Anterior cingulate cortex (tissue), 58 donors: ENCODE data around the gene TMEM121B.
"Not testable (repeated sequence)": the region's sequence is repeated elsewhere in the genome, so short reads cannot be mapped to it uniquely, and the experiment has no call there.

Experiments
- DNase-seq, 58 donors: peaks; one replicate each; lab custom pipeline; 2025; lab: John Stamatoyannopoulos, UW

TMEM121B gene

GRCh38 chr22:17121233-17122195 lies at the start of gene TMEM121B:
Gene TMEM121B, minus strand, starts transcription at chr22:17121360. Its CDS starts 233 bp downstream, at chr22:17121127.
- peak in 55 of 58 donors; percentile 26 to 87 (median 61) for DNase-seq

- DNase-seq, result peak in 40 of 58 donors; percentile 2 to 73 (median 27)
Observed at GRCh38 chr22:17167486-17167885, 46.3 kb upstream of the TMEM121B start.

- no peak for DNase-seq
Observed at GRCh38 chr22:17164392-17165024, 43.3 kb upstream of the TMEM121B start.

- no peak for DNase-seq
Observed at GRCh38 chr22:17162731-17163130, 41.6 kb upstream of the TMEM121B start.

- DNase-seq, result no peak
Observed at GRCh38 chr22:17161991-17162390, 40.8 kb upstream of the TMEM121B start.

GRCh38 chr22:17159504-17159951 lies 38.4 kb upstream of the TMEM121B start:
- DNase-seq, result peak in 42 of 58 donors; percentile 29 to 83 (median 63)

GRCh38 chr22:17158568-17159503 lies 37.7 kb upstream of the TMEM121B start, which contains the start of gene HDHD5:
Gene HDHD5, minus strand, starts transcription at chr22:17159277. Its CDS starts 26 bp downstream, at chr22:17159251.
- peak; percentile 28 to 95 (median 84) for DNase-seq

- DNase-seq, result no peak
Observed at GRCh38 chr22:17158176-17158567, 37.0 kb upstream of the TMEM121B start.

- no peak for DNase-seq
Observed at GRCh38 chr22:17157714-17158113, 36.6 kb upstream of the TMEM121B start.

GRCh38 chr22:17155941-17156340 lies 34.8 kb upstream of the TMEM121B start:
- DNase-seq, result no peak

- DNase-seq, result no peak
Observed at GRCh38 chr22:17152971-17153370, 31.8 kb upstream of the TMEM121B start.

GRCh38 chr22:17152340-17152739 lies 31.2 kb upstream of the TMEM121B start:
- no peak for DNase-seq

- DNase-seq, result no peak
Observed at GRCh38 chr22:17149076-17149815, 28.1 kb upstream of the TMEM121B start.

GRCh38 chr22:17147458-17147857 lies 26.3 kb upstream of the TMEM121B start:
- not testable (repeated sequence) for DNase-seq

GRCh38 chr22:17145021-17145680 lies 24.0 kb upstream of the TMEM121B start:
- DNase-seq, result no peak

- no peak for DNase-seq
Observed at GRCh38 chr22:17143826-17144225, 22.7 kb upstream of the TMEM121B start.

GRCh38 chr22:17143101-17143500 lies 21.9 kb upstream of the TMEM121B start:
- DNase-seq, result no peak

- no peak for DNase-seq
Observed at GRCh38 chr22:17140826-17141766, 19.9 kb upstream of the TMEM121B start.
